ENCODE measurements around the gene CMIP.

Gene CMIP

DNA sequence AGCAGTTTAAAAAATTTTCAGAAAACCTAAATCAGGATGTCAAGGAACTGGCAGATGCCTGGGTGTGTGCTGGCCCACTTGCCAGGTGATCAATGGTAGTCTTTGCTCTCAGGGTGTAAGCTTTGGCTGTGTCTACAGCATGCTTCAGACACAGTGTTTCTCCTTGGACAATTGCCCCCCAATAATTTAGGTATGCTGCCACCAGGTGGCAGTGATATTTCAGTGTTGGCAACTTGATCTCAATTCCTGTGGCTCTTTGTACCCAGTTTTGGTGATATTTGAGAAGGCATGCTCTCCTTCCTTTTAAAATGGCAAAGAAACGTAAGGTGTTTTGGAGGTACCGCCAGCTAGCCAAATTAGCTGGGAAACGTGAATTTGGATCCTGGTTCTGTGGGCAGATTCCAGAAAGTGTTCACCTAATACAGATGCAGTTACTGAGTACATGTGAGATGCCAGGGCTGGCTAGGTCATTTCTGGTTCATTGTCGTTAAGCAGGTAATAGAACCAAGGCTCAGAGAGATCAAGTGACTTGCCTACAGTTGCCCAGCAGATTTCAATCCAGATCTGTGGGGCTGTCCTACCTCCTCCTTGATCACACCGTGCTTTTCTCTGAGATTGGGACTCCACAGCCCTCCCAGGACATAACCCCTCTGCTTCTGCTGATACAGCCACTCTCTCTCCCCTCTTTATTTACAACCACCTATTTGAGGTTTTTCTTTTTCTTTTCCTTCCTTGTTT is 178.9 kb downstream of the CMIP start:
- ChIA-PET POLR2A (no interaction called here), CTCF (interaction anchor here (0.7 kb wide), 2 partner anchors 18 to 259 kb away, joined by 3 to 6 read pairs; no protein-coding TSS in a partner anchor)
- DNase-seq (ENCODE audit: extremely low spot score) = no peak
- TF ChIP-seq FOXM1 (IDR thresholded peaks at IDR 0.05; ENCODE audit: borderline replicate concordance) (no peak), BHLHE40 (IDR thresholded peaks at IDR 0.05; ENCODE audit: borderline replicate concordance) (no peak), NFRKB (IDR thresholded peaks at IDR 0.05) (no peak), FOXK2 (IDR thresholded peaks at IDR 0.05) (no peak), ZNF384 (IDR thresholded peaks at IDR 0.05) (no peak), FOXA1 (IDR thresholded peaks at IDR 0.05) (no peak), ARNT (IDR thresholded peaks at IDR 0.05) (no peak), SP1 (IDR thresholded peaks at IDR 0.05) (no peak), HDGF (IDR thresholded peaks at IDR 0.05; ENCODE audit: borderline replicate concordance) (no peak), TARDBP (IDR thresholded peaks at IDR 0.05) (no peak), L3MBTL2 (conservative IDR thresholded peaks at IDR 0.05) (no peak), ELF4 (IDR thresholded peaks at IDR 0.05) (no peak), CTBP1 (IDR thresholded peaks at IDR 0.05; ENCODE audit: borderline replicate concordance) (no peak), SUZ12 (IDR thresholded peaks at IDR 0.05) (no peak)

DNA sequence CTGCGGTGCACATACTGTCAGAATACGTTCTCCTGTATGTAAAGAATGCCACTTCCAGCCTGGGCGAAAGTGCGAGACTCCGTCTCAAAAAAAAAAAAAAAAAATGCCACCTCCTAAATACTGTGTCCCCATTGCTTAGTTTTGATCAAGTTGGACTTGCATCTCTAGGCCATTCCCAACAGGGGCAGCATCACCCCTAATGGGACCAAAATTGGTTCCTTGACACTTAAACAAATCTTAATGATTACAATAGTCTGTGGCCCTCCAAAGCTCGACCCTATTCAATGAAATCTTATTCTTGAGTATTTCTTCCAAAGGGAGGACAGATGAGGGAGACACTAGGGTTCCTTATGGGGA is 179.8 kb downstream of the CMIP start:
- ChIA-PET POLR2A (no interaction called here), CTCF (interaction anchor here (0.7 kb wide), 1 partner anchor 260 kb away, joined by 6 read pairs; no protein-coding TSS in a partner anchor)
- no peak for TF ChIP-seq HDGF (IDR thresholded peaks at IDR 0.05; ENCODE audit: borderline replicate concordance)
- no peak for TF ChIP-seq CTBP1 (IDR thresholded peaks at IDR 0.05; ENCODE audit: borderline replicate concordance)
- no peak for TF ChIP-seq ZNF384 (IDR thresholded peaks at IDR 0.05)
- TF ChIP-seq FOXM1 (IDR thresholded peaks at IDR 0.05; ENCODE audit: borderline replicate concordance) = no peak
- TF ChIP-seq ARNT (IDR thresholded peaks at IDR 0.05) = no peak
- TF ChIP-seq, protein P1, sequence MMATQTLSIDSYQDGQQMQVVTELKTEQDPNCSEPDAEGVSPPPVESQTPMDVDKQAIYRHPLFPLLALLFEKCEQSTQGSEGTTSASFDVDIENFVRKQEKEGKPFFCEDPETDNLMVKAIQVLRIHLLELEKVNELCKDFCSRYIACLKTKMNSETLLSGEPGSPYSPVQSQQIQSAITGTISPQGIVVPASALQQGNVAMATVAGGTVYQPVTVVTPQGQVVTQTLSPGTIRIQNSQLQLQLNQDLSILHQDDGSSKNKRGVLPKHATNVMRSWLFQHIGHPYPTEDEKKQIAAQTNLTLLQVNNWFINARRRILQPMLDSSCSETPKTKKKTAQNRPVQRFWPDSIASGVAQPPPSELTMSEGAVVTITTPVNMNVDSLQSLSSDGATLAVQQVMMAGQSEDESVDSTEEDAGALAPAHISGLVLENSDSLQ (IDR thresholded peaks at IDR 0.05) = no peak
- no peak for TF ChIP-seq TARDBP (IDR thresholded peaks at IDR 0.05)
- no peak for TF ChIP-seq LEF1 (IDR thresholded peaks at IDR 0.05; ENCODE audit: borderline replicate concordance)
- no peak for TF ChIP-seq SP1 (IDR thresholded peaks at IDR 0.05)
- no peak for DNase-seq (ENCODE audit: extremely low spot score)

DNA sequence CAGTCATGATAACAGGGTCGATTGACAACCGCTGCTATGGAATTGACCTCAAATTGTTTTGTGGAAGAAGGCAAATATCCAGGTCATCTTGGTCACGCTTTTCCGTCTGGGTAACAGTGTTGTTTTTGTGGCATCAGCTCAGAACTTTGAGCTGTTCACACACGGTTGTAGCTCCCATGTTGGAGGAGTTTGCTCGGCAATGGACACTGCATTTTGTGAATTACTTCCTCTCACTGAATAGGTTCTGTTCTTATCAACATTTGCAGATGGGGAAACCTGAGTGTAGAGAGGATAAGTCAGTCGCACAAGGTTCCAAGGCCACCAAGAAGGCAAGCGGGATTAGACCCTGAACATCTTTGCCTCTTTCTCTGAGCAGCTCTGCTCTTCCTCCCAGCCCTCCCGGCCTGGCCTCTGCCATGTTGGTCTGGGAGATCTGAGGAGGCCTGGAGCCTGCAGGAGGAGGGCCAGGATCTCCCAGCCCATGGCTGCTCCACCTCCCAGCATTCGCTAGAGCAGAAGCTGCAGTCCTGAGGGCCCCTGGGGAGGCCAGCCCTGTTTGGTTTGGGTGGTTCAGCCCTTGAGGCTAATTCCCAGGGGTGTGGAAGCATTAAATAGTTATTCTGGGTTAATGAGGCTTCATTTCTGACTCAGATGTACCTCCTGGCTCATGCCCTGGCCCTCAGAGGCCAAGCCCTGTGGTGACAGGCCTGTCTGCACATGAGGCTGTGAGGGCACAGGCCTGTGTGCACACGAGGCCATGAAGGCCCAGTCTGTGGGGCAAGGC is 180.3 kb downstream of the CMIP start:
- TF ChIP-seq ZNF384 (IDR thresholded peaks at IDR 0.05) (no peak), NFRKB (IDR thresholded peaks at IDR 0.05) (no peak), TARDBP (IDR thresholded peaks at IDR 0.05) (no peak), FOXK2 (IDR thresholded peaks at IDR 0.05) (no peak), ELF4 (IDR thresholded peaks at IDR 0.05) (no peak), FOXM1 (IDR thresholded peaks at IDR 0.05; ENCODE audit: borderline replicate concordance) (no peak), CTBP1 (IDR thresholded peaks at IDR 0.05; ENCODE audit: borderline replicate concordance) (no peak), LEF1 (IDR thresholded peaks at IDR 0.05; ENCODE audit: borderline replicate concordance) (no peak), L3MBTL2 (conservative IDR thresholded peaks at IDR 0.05) (no peak), BHLHE40 (IDR thresholded peaks at IDR 0.05; ENCODE audit: borderline replicate concordance) (no peak), FOXA1 (IDR thresholded peaks at IDR 0.05) (no peak), ARNT (IDR thresholded peaks at IDR 0.05) (no peak)
- DNase-seq (ENCODE audit: extremely low spot score) = no peak
- ChIA-PET CTCF (interaction anchor here (0.7 kb wide), 1 partner anchor 701 kb away, joined by 3 read pairs; no protein-coding TSS in a partner anchor), POLR2A (no interaction called here)

GRCh38 chr16:81625544-81626153 is 181.0 kb downstream of the CMIP start:
- no peak for DNase-seq (ENCODE audit: extremely low spot score)
- no peak for TF ChIP-seq ARNT (IDR thresholded peaks at IDR 0.05)
- TF ChIP-seq, protein P1 (IDR thresholded peaks at IDR 0.05) = no peak
- no peak for TF ChIP-seq BHLHE40 (IDR thresholded peaks at IDR 0.05; ENCODE audit: borderline replicate concordance)
- no peak for TF ChIP-seq FOXM1 (IDR thresholded peaks at IDR 0.05; ENCODE audit: borderline replicate concordance)
- CTCF ChIA-PET = interaction anchor here (0.7 kb wide), 1 partner anchor 701 kb away, joined by 3 read pairs; no protein-coding TSS in a partner anchor
- POLR2A ChIA-PET = no interaction called here

DNA sequence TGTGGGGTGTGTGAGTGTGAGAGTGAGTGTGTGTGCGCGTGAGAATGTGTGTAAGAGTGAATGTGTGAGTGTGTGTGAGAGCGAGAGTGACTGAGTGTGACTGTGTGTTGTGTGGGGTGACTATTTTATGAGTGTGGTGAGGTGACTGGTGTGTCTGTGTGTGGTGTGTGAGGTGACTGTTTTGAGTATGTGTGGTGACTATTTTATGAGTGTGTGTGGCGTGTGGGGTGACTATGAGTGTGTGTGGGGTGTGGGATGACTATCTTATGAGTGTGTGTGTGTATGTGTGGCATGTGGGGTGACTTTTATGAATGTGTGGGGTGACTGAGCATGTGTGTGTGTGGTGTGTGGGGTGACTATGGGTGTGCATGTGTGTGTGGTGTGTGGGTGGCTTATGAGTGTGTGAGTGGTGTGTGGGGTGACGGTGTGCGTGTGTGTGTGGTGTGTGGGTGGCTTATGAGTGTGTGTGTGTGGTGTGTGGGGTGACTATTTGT is 181.6 kb downstream of the CMIP start:
- ChIA-PET POLR2A (no interaction called here), CTCF (no interaction called here)
- TF ChIP-seq TARDBP (IDR thresholded peaks at IDR 0.05) (peak; percentile 41; the same call in 1 of the 2 replicates), L3MBTL2 (conservative IDR thresholded peaks at IDR 0.05) (no peak)
- DNase-seq (ENCODE audit: extremely low spot score) = no peak

GRCh38 chr16:81627024-81627423 is 182.4 kb downstream of the CMIP start:
- POLR2A ChIA-PET = no interaction called here
- TF ChIP-seq NFRKB (IDR thresholded peaks at IDR 0.05) (no peak), CTBP1 (IDR thresholded peaks at IDR 0.05; ENCODE audit: borderline replicate concordance) (no peak), TARDBP (IDR thresholded peaks at IDR 0.05) (peak; percentile 63; the same call in 1 of the 2 replicates)
- CTCF ChIA-PET = no interaction called here
- DNase-seq (ENCODE audit: extremely low spot score) = no peak
